Body of pancreas (tissue), 4 donors: ENCODE measurements around the gene ATG101. TPM values are rescaled to one million over a fixed set of nuclear protein-coding genes. Genes with fewer than 3 reads are reported as not detected.

Source experiments
- ATAC-seq: fragments of 150-250 bp; one replicate; pipeline ENCODE4 v1.9.1; 2016
- DNase-seq, 4 donors: peaks; one replicate each; pipeline ENCODE4 v3.0.0-alpha.2; 2019
- H3K27ac ChIP-seq, 4 donors: fragments of 200-600 bp; sonication (generic); 1 replicate in 3 of 4; 2 replicates in 1 of 4; pipeline versions ENCODE4 v1.5.1 to v1.6.1; 2016 to 2019; ENCODE audit warnings: mild to moderate bottlenecking in 1 of 4, mixed read lengths in 1 of 4, moderate library complexity in 1 of 4
- H3K27me3 ChIP-seq, 2 donors: fragments of 200-600 bp; sonication (generic); one replicate each; pipeline ENCODE4 v1.6.0; 2016; ENCODE audit warnings: mild to moderate bottlenecking in 1 of 2
- H3K36me3 ChIP-seq, 2 donors: fragments of 200-600 bp; sonication (generic); replicated peaks in 1 of 2; 2 replicates each; pipeline ENCODE4 v1.5.1; 2016; ENCODE audit warnings: low read depth in 2 of 2; ENCODE audit not compliant: insufficient read depth in 1 of 2
- H3K4me1 ChIP-seq: fragments of 200-600 bp; sonication (generic); one replicate; pipeline ENCODE4 v1.6.0; 2016
- H3K4me3 ChIP-seq, 2 donors: fragments of 200-600 bp; sonication (generic); 1 replicate in 1 of 2; 2 replicates in 1 of 2; pipeline ENCODE4 v1.5.1; 2016 to 2019
- H3K9me3 ChIP-seq, 3 donors: fragments of 200-600 bp; sonication (generic); 1 replicate in 2 of 3; 2 replicates in 1 of 3; pipeline ENCODE4 v1.5.1; 2016
- CTCF ChIP-seq, 7 experiments: fragments of 450-650 bp in 4 of 7; fragments of 200-600 bp in 3 of 7; sonication (generic) in 3 of 7; IDR thresholded peaks; one replicate each; pipeline ENCODE4 v1.5.1; 2016 to 2019; ENCODE audit warnings: antibody characterized with exemption in 7 of 7
- POLR2A ChIP-seq, 3 donors: fragments of 450-650 bp; IDR thresholded peaks; one replicate each; pipeline ENCODE4 v1.6.1; 2016; ENCODE audit warnings: antibody characterized with exemption in 3 of 3, mild to moderate bottlenecking in 2 of 3
- WGBS, 2 donors: methylation state at CpG; one replicate each; pipeline ENCODE4 v1.1.5; 2017; 5-methylcytosine and 5-hydroxymethylcytosine counted together
- intact Hi-C: fragments of 100-400 bp; cut with DNase I; formaldehyde crosslinking; loops from one replicate; pipeline ENCODE4 v1.15.1; 2023
- total RNA-seq, 2 donors: library from RNA; depleted of rRNA; stranded (reverse); fragments of >200 nt; gene quantifications; one replicate each; pipeline ENCODE4 v1.1.0, GENCODE V29; 2016

The ATG101 gene
- total RNA-seq, 2 donors from 2014 or later: 25.7 to 25.9 TPM

DNA sequence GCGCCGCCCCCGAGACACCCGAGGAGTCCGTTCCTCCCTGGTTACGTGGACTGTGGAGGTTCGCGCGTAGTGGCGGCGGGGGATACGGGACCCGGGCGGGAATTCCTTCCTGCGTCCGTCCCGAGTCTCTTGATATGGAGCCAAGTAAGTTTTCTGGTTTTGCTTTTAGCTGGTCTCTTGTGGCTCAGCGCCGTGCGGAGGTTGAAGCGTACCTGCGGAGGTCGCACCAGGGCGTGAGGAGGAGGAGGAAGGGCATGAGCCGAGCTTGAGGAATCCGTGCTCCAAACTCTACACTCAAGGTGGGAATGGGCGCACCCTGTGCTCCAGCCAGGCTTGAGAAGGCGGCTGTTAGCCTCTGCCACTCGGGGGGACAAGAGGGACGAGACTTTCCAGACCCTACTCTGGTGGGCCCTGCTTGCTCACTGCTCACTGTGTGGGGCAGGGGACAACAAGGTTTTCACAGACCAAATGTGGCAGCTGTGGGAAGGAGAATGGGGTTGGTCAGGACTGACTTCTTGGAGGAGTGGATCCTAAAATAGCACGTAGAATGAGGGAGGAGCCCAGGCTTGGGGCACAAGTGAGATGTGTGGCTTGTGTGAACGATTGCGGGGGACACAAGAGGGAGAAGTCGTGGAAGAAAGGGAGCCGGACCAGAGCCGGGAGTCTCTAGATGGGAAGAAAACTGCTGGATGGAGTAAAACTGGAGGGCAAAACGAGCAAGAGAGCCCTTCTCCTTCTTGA, 577 bp downstream of the ATG101 start:
- no peaks in the 10 kb centered on the region for H3K27me3 ChIP-seq

DNA sequence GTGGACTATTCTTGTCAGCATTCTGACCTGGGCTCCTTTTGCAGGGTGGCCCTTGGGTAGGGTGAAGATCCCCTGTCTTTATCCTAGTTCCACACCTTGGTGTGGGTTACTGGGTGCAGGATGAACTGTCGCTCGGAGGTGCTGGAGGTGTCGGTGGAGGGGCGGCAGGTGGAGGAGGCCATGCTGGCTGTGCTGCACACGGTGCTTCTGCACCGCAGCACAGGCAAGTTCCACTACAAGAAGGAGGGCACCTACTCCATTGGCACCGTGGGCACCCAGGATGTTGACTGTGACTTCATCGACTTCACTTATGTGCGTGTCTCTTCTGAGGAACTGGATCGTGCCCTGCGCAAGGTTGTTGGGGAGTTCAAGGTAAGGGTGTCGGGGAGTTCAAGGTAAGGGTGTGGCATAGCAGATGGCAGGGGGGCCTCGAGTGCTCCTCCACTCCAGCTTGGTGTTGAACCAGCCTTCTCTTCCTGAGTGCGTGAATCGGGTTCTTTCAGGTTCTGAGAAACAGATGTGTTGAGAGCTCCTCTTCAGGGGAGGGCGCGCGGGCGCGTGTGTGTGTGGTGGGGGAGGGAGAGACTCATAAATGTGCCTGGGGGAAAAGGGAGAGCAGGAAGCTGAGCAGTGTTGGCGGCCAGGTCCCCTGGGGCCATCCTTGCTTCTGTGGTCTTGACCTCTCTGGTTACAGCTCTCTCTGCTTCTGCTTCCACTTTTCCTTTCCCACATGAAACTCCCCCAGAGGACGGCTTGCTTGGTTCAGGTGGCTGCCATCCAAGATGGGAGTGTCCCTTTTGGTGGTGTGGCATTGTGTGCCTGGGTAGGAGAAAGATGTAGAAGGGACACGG, 4.0 kb downstream of the ATG101 start:
- H3K4me1 ChIP-seq: peaks cover 45% of the 10 kb centered on the region
- TF ChIP-seq POLR2A (IDR thresholded peaks at IDR 0.05) (no peak), CTCF (IDR thresholded peaks at IDR 0.05) (no peak)
- no peaks in the 10 kb centered on the region for H3K27me3 ChIP-seq
- no peaks in the 10 kb centered on the region for H3K9me3 ChIP-seq
- WGBS, 2 donors: 63 to 76% methylated on average over 23 of the region's 23 CpGs
- no peak overlapping the region for H3K4me3 ChIP-seq
- ATAC-seq: no peak
- peak in 1 of 4 donors; percentile 30 for DNase-seq
- no peak overlapping the region for H3K27ac ChIP-seq
- H3K36me3 ChIP-seq: peaks cover 0 to 8% of the 10 kb centered on the region in 2 donors
- intact Hi-C loops: no loop called here

More for the DNA sequence above, 577 bp downstream of the ATG101 start:
- ATAC-seq (peak; percentile 45), DNase-seq (no peak)
- H3K27ac ChIP-seq: peak overlapping the region; percentile 77 to 94 (median 87)
- no peaks in the 10 kb centered on the region for H3K9me3 ChIP-seq
- peaks cover 0 to 3% of the 10 kb centered on the region in 2 donors for H3K36me3 ChIP-seq
- WGBS, 2 donors: 2 to 3% methylated on average over 31 to 37 of the region's 37 CpGs
- H3K4me1 ChIP-seq: peaks cover 43% of the 10 kb centered on the region
- intact Hi-C loops: no loop called here
- no peak for TF ChIP-seq POLR2A (IDR thresholded peaks at IDR 0.05)
- TF ChIP-seq CTCF (IDR thresholded peaks at IDR 0.05): no peak
- H3K4me3 ChIP-seq: peak overlapping the region; percentile 85 to 87

GRCh38 chr12:52074971-52075724, 5.4 kb downstream of the ATG101 start:
- DNase-seq: peak in 1 of 4 donors; percentile 42
- H3K27ac ChIP-seq: no peak overlapping the region
- 28 to 45% methylated on average over 3 of the region's 3 CpGs for WGBS, 2 donors
- H3K4me3 ChIP-seq: no peak overlapping the region
- H3K4me1 ChIP-seq: peaks cover 40% of the 10 kb centered on the region
- H3K36me3 ChIP-seq: peaks cover 0 to 10% of the 10 kb centered on the region in 2 donors
- intact Hi-C loops: no loop called here
- no peaks in the 10 kb centered on the region for H3K9me3 ChIP-seq
- ATAC-seq: no peak
- TF ChIP-seq CTCF (IDR thresholded peaks at IDR 0.05) (no peak), POLR2A (IDR thresholded peaks at IDR 0.05) (no peak)
- H3K27me3 ChIP-seq: no peaks in the 10 kb centered on the region

- Histone ChIP-seq H3K36me3 (peaks cover 0 to 10% of the 10 kb centered on the region in 2 donors), H3K9me3 (no peaks in the 10 kb centered on the region), H3K4me3 (no peak overlapping the region), H3K27me3 (no peaks in the 10 kb centered on the region), H3K27ac (no peak overlapping the region), H3K4me1 (peaks cover 25% of the 10 kb centered on the region)
- DNase-seq: no peak
- intact Hi-C loops: no loop called here
- WGBS, 2 donors: 87 to 92% methylated on average over 16 of the region's 16 CpGs
- ATAC-seq: no peak
- no peak for TF ChIP-seq CTCF (IDR thresholded peaks at IDR 0.05)
- no peak for TF ChIP-seq POLR2A (IDR thresholded peaks at IDR 0.05)
Measured at GRCh38 chr12:52076811-52077210, 7.0 kb downstream of the ATG101 start.
